H1 (cell line): ENCODE measurements around the gene PDP2. TPM values are rescaled to one million over a fixed set of nuclear protein-coding genes. Genes with fewer than 3 reads are reported as not detected.

Source experiments
- CHD7 ChIP-seq: fragments of 300-600 bp; sonication (generic); IDR thresholded peaks from 2 replicates; pipeline ENCODE4 v1.7.1; 2012; ENCODE audit warnings: low read length, moderate library complexity, mild to moderate bottlenecking, inconsistent platforms; ENCODE audit not compliant: insufficient replicate concordance
- E2F6 ChIP-seq: IDR thresholded peaks from 2 replicates; pipeline ENCODE4 v1.6.1; 2012; ENCODE audit warnings: inconsistent platforms
- POU5F1 ChIP-seq: IDR thresholded peaks from 2 replicates; pipeline ENCODE4 v1.6.1; 2011; ENCODE audit warnings: low read depth, mild to moderate bottlenecking, low read length, moderate library complexity
- polyA plus RNA-seq, 7 experiments: library from polyadenylated mRNA; depleted of rRNA in 3 of 7; stranded (reverse) in 5 of 7; unstranded in 2 of 7; fragments of >200 nt in 5 of 7; fragments of 200-250 nt in 2 of 7; gene quantifications; 1 replicate in 5 of 7; 2 replicates in 1 of 7; 4 replicates in 1 of 7; pipeline versions ENCODE4 v1.2.1 to v1.2.3, GENCODE V29; 2011 to 2013; ENCODE audit warnings: missing spikeins in 2 of 7, mixed read lengths in 2 of 7
- total RNA-seq: library from RNA; stranded (reverse); fragmentation: NEBNext Ultra II Directional; extraction: Animal tissue kit (Norgen Biotek cat#: 25700); gene quantifications from 2 replicates; pipeline ENCODE4 v1.2.1, GENCODE V29; 2021

PDP2 gene
- total and polyA plus RNA-seq, 2 of the 8 experiments (the other 6 are each of a cell fraction or from before 2014, with no cell fraction given) = 11.7 to 36.5 TPM

GRCh38 chr16:66834746-66835145, 45.6 kb upstream of the PDP2 start (continued):
- no peak for TF ChIP-seq CHD7
- TF ChIP-seq POU5F1 = no peak
- TF ChIP-seq E2F6 = no peak
